ENCODE measurements around the gene GLIS1. TPM values are rescaled to one million over a fixed set of nuclear protein-coding genes. Genes with fewer than 3 reads are reported as not detected.

Gene GLIS1
- total and polyA plus RNA-seq, 12 donors: 0.06 to 0.10 (median 0.09) TPM; not detected in 7

DNA sequence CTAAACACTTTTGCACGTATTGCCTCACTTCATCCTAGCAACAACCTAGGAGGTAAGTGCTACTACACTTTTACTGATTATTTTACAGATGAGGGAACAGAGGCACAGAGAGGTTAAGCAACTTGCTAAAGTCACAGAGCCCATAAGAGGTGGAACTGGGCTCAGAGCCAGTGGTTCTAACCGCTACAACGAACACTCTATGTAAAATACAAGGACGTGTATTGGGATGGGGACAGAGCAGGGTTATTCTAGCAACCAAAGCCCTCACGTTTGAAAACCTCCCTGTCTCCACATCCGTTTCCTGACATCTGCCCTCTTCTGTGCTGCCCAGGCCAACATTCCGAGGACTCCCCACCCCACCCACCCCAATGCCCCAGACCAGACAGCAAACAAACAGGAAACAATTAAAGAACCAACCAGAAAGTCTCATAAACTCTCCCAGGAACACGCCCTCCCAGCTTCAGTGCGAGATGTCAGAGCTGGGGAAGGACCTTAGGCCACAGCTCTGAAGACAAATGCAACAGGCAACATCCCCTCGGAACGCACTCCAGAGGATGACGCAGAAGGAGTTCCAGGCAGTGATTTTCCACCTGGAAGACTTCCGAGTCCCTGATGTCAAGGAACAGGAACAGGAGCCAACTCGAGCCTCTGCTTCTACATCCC is 41.1 kb downstream of the GLIS1 start:
- Histone ChIP-seq H3K9me3 (no peaks in the 10 kb centered on the region), H3K36me3 (no peaks in the 10 kb centered on the region), H3K4me1 (peaks cover 0 to 5% (median 0%) of the 10 kb centered on the region in 9 donors), H3K27ac (no peak overlapping the region), H3K27me3 (peaks cover 0 to 26% (median 4%) of the 10 kb centered on the region in 7 donors), H3K4me3 (no peak overlapping the region)
- TF ChIP-seq, protein P1, sequence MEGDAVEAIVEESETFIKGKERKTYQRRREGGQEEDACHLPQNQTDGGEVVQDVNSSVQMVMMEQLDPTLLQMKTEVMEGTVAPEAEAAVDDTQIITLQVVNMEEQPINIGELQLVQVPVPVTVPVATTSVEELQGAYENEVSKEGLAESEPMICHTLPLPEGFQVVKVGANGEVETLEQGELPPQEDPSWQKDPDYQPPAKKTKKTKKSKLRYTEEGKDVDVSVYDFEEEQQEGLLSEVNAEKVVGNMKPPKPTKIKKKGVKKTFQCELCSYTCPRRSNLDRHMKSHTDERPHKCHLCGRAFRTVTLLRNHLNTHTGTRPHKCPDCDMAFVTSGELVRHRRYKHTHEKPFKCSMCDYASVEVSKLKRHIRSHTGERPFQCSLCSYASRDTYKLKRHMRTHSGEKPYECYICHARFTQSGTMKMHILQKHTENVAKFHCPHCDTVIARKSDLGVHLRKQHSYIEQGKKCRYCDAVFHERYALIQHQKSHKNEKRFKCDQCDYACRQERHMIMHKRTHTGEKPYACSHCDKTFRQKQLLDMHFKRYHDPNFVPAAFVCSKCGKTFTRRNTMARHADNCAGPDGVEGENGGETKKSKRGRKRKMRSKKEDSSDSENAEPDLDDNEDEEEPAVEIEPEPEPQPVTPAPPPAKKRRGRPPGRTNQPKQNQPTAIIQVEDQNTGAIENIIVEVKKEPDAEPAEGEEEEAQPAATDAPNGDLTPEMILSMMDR (IDR thresholded peaks at IDR 0.05): no peak
- ATAC-seq (peak in 1 of 8 donors; percentile 24), DNase-seq (no peak)
- intact Hi-C loops (cut with DNase I): no loop called here
- 41 to 52% methylated on average over 14 of the region's 14 CpGs for WGBS, 2 donors

DNA sequence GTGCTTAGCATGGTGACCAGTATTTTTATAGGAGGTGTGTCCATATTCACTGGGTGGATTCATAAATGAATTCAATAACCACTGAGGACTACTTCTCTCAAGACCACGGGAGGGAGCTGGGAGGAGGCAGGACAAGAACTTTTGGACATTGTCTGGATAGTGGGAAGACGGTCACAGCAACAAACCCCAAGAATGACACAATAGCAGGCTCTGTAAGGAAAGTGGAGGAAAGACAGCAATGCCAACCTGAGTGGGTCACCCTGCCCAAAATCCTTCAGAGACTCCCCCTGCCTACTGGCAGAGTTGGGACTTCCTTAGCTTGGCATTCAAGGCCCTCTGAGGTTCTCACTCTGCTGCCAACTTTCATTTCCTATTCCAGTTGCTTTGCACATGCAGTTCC is 42.0 kb downstream of the GLIS1 start:
- WGBS, 2 donors: 86 to 95% methylated on average over 2 of the region's 2 CpGs
- no peak for ATAC-seq
- TF ChIP-seq, protein P1 (IDR thresholded peaks at IDR 0.05): no peak

DNA sequence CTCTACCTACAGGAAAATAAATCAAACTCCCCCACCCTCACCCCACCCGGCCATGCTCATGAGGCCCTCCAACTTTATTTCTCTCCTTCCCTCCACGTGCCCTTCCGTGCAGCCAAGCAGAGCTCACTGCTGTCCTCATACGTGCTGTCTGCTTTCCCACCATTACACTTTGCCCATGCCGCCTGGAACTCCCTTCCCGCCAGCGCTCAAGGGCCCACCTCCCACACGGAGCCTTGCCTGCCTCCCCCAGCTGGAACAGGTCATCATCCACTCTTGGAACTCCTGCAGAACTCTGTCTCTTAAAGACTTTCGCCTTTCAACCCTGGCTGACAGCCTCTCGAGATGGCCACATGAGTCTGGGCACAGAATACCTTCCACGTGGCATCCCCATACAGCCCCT is 42.4 kb downstream of the GLIS1 start:
- DNase-seq (no peak), ATAC-seq (no peak)
- TF ChIP-seq, protein P1 (IDR thresholded peaks at IDR 0.05): no peak
- WGBS, 2 donors: 83 to 91% methylated on average over 11 of the region's 11 CpGs
- Histone ChIP-seq H3K9me3 (no peaks in the 10 kb centered on the region), H3K27ac (no peak overlapping the region), H3K27me3 (peaks cover 0 to 31% (median 14%) of the 10 kb centered on the region in 7 donors), H3K36me3 (no peaks in the 10 kb centered on the region), H3K4me3 (no peak overlapping the region), H3K4me1 (peaks cover 0 to 5% (median 0%) of the 10 kb centered on the region in 9 donors)
- intact Hi-C loops (cut with DNase I): no loop called here

More for the DNA sequence above, 42.0 kb downstream of the GLIS1 start:
- Histone ChIP-seq H3K27me3 (peaks cover 0 to 32% (median 13%) of the 10 kb centered on the region in 7 donors), H3K4me1 (peaks cover 0 to 5% (median 0%) of the 10 kb centered on the region in 9 donors), H3K4me3 (no peak overlapping the region), H3K9me3 (no peaks in the 10 kb centered on the region), H3K27ac (no peak overlapping the region), H3K36me3 (no peaks in the 10 kb centered on the region)
- intact Hi-C loops (cut with DNase I): no loop called here
- DNase-seq: no peak

DNA sequence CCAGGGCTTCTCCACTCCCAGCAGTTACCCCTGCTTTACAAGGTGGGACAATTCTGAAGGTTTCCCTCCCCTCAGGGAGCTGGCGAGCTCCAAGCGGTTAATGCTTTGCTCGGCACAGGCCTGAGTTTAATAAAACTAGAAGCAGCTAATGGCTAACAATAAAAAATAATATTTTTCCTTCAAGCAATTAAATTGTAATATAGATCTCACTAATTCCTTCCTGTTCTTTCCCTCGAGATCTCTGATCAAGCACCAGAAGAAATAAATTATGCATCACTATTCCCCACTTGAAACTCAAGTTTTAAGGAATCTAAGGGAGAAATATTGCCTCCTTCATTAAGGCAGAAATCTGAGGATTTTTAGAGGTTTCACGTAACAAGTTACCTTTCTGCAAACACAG is 42.9 kb downstream of the GLIS1 start:
- intact Hi-C loops (cut with DNase I): no loop called here
- 84 to 85% methylated on average over 5 of the region's 5 CpGs for WGBS, 2 donors

More for the DNA sequence above, 42.9 kb downstream of the GLIS1 start:
- TF ChIP-seq, protein P1 (IDR thresholded peaks at IDR 0.05): no peak
- H3K4me3 ChIP-seq: no peak overlapping the region
- peaks cover 0 to 36% (median 14%) of the 10 kb centered on the region in 7 donors for H3K27me3 ChIP-seq
- H3K36me3 ChIP-seq: no peaks in the 10 kb centered on the region
- no peaks in the 10 kb centered on the region for H3K9me3 ChIP-seq
- peaks cover 0 to 5% (median 0%) of the 10 kb centered on the region in 9 donors for H3K4me1 ChIP-seq
- ATAC-seq (no peak), DNase-seq (no peak)
- no peak overlapping the region for H3K27ac ChIP-seq
